Activated CD4-positive, alpha-beta T cell treated with anti-CD3 and anti-CD28 coated beads, Interleukin-2, Interleukin-6, amounts not matched to agents 100 ng/mL and 50 ng/mL, durations not matched to agents 16 hours and 8 hours (primary cell): ENCODE measurements around the gene PARP2.
A peak's percentile ranks its signal among the peaks of the same experiment; 100 is the strongest.

ENCODE experiments used
- DNase-seq: peaks from one replicate; pipeline ENCODE4 v3.0.0-alpha.2; 2020

The PARP2 gene

GRCh38 chr14:20400965-20401593 lies 57.6 kb downstream of the PARP2 start:
- DNase-seq: peak; percentile 80

- DNase-seq: no peak
These were observed 60.1 kb downstream of the PARP2 start for GRCh38 chr14:20403521-20403920.
